ENCODE results near the gene SLC39A11. TPM values are rescaled to one million over a fixed set of nuclear protein-coding genes. Genes with fewer than 3 reads are reported as not detected.

The SLC39A11 gene
- total and polyA plus RNA-seq, 4 donors = 9.3 to 49.3 (median 24.7) TPM

DNA sequence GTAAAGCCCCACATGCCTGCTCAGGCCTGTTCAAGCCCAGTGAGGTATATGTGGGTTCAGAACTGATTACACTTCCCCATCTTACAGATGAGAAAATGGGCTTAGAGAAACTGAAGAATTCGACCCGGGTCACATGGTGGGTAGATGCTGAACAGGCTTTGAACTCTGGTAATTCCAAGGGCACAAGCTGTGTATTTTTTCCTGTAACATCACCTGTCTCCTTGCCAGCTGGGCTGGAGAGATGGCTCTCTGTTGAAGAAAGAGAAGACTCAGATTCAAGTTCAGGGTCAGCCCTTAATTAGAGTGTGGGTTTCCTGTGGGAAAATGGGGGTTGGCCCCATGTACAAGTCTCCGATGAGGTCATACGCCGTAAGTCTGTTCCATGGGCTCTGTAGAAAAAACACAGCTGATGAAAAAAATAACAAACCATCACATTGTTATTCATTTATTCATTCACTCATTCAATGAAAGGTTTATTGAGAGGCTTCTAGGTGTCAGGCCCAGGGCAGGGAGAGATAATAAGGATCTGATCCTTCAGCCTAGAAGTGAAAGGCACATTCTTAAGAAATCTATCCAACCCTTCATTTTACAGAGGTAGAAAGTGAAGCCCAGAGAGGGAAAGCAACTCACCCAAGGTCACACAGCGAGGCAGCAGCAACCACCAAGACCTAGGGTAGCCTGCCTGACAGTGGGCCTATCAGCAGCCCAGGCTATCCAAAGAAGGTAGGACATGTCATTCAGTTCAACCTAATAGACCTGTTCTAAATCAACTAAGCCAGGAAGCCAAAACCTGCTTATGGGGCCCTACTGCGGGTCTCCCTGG, 488.9 kb downstream of the SLC39A11 start:
- 83 to 85% methylated on average over 7 of the region's 7 CpGs for WGBS, 2 donors
- no peak for DNase-seq
- Histone ChIP-seq H3K9ac (ENCODE audit: insufficient read depth in 1 of 2, low read length in 2 of 2) (no peak overlapping the region), H3K36me3 (ENCODE audit: control insufficient read depth in 4 of 4, insufficient read depth in 4 of 4, low read length in 4 of 4) (no peaks in the 10 kb centered on the region), H3K27ac (ENCODE audit: low read depth in 1 of 2, low read length in 1 of 2) (peak overlapping the region in 1 of 2 donors; percentile 15), H3K27me3 (ENCODE audit: control insufficient read depth in 3 of 3, insufficient read depth in 3 of 3, low read length in 2 of 3) (no peaks in the 10 kb centered on the region), H3K9me3 (ENCODE audit: control insufficient read depth in 4 of 4, insufficient read depth in 3 of 4, low read length in 3 of 4) (peaks cover 0 to 8% (median 1%) of the 10 kb centered on the region in 4 donors), H3K4me3 (no peak overlapping the region), H3K4me1 (ENCODE audit: control insufficient read depth in 5 of 5, insufficient read depth in 5 of 5, low read length in 5 of 5) (peaks cover 0 to 3% (median 0%) of the 10 kb centered on the region in 5 donors)
- no peak for ATAC-seq (ENCODE audit: insufficient read depth, low FRiP score)
- TF ChIP-seq, protein P1, sequence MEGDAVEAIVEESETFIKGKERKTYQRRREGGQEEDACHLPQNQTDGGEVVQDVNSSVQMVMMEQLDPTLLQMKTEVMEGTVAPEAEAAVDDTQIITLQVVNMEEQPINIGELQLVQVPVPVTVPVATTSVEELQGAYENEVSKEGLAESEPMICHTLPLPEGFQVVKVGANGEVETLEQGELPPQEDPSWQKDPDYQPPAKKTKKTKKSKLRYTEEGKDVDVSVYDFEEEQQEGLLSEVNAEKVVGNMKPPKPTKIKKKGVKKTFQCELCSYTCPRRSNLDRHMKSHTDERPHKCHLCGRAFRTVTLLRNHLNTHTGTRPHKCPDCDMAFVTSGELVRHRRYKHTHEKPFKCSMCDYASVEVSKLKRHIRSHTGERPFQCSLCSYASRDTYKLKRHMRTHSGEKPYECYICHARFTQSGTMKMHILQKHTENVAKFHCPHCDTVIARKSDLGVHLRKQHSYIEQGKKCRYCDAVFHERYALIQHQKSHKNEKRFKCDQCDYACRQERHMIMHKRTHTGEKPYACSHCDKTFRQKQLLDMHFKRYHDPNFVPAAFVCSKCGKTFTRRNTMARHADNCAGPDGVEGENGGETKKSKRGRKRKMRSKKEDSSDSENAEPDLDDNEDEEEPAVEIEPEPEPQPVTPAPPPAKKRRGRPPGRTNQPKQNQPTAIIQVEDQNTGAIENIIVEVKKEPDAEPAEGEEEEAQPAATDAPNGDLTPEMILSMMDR (IDR thresholded peaks at IDR 0.05; ENCODE audit: control extremely low read depth, extremely low read depth) = no peak

DNA sequence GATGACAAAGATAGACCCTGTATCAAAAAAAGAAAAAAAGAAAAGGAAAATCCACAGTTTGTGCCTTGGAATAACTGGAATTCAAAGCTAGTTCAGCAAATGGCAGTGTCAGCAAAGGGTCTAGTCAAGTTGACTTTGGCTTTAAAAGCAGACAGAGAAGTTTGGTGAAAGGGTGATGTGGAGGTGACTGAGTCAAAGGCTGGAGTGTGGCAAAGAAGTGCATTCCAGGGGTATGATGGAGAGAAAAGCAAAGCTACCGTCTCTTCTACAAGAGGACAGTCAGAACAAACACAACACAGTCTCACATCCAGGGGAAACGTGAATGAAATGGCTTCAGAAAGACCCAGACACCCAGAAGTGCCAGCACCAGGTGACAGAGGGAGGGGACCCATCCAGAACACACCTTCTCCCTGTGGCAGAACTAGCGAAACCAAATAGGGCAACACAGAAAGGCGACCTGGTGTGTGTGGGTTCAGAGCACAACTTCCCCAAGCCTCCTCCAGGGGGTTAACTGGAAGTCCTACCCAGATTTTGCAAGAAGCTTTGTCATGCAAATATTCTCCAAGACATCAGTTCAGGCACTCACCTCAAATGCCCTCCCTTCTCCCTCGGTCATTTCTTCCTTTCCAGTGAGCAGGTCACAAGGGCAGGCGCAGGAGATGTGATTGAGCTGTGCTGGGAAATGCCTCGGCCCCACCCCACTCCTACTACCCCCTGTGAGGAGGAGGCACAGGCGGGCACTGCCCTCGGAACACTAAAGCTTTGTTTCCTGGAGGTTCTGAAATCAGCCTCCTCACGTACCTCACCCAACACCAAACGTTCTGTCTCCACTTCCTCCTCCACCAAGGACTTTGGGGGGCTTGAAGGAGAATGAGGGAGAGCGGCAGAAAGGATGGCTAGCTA, 489.7 kb downstream of the SLC39A11 start:
- peak; percentile 11 for ATAC-seq (ENCODE audit: insufficient read depth, low FRiP score)
- 32 to 33% methylated on average over 12 of the region's 12 CpGs for WGBS, 2 donors

DNA sequence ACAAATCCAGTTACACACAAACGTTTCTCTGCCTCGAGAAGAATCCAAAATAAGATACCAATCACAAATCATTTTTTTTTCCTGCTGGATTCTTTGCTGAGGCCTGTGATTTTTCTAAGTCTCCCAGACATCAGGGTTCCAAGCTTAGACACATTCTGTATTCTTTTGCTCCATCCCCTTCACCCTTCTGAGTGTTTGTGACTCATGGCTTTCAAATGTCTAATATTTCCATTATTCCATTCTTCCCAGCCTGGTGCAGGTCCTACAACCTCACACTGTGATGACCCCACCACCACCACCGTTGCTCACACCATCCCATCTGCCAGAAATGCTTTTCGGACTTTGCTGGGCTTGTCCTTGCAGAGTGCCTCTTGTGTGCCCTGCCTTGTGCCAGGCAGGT, 491.6 kb downstream of the SLC39A11 start:
- no peaks in the 10 kb centered on the region for H3K36me3 ChIP-seq (ENCODE audit: control insufficient read depth in 4 of 4, insufficient read depth in 4 of 4, low read length in 4 of 4)
- no peak overlapping the region for H3K27ac ChIP-seq (ENCODE audit: low read depth in 1 of 2, low read length in 1 of 2)
- ATAC-seq (ENCODE audit: insufficient read depth, low FRiP score) (no peak), DNase-seq (no peak)
- TF ChIP-seq, protein P1 (IDR thresholded peaks at IDR 0.05; ENCODE audit: control extremely low read depth, extremely low read depth) = no peak
- no peak overlapping the region for H3K4me3 ChIP-seq
- H3K4me1 ChIP-seq (ENCODE audit: control insufficient read depth in 5 of 5, insufficient read depth in 5 of 5, low read length in 5 of 5) = peaks cover 0 to 3% (median 0%) of the 10 kb centered on the region in 5 donors
- no peaks in the 10 kb centered on the region for H3K27me3 ChIP-seq (ENCODE audit: control insufficient read depth in 3 of 3, insufficient read depth in 3 of 3, low read length in 2 of 3)
- WGBS, 2 donors = 64 to 75% methylated on average over 4 of the region's 4 CpGs
- peaks cover 0 to 1% (median 0%) of the 10 kb centered on the region in 4 donors for H3K9me3 ChIP-seq (ENCODE audit: control insufficient read depth in 4 of 4, insufficient read depth in 3 of 4, low read length in 3 of 4)
- no peak overlapping the region for H3K9ac ChIP-seq (ENCODE audit: insufficient read depth in 1 of 2, low read length in 2 of 2)

More for the DNA sequence above, 489.7 kb downstream of the SLC39A11 start:
- H3K27me3 ChIP-seq (ENCODE audit: control insufficient read depth in 3 of 3, insufficient read depth in 3 of 3, low read length in 2 of 3) = no peaks in the 10 kb centered on the region
- no peak overlapping the region for H3K4me3 ChIP-seq
- no peak overlapping the region for H3K9ac ChIP-seq (ENCODE audit: insufficient read depth in 1 of 2, low read length in 2 of 2)
- TF ChIP-seq, protein P1 (IDR thresholded peaks at IDR 0.05; ENCODE audit: control extremely low read depth, extremely low read depth) = no peak
- H3K9me3 ChIP-seq (ENCODE audit: control insufficient read depth in 4 of 4, insufficient read depth in 3 of 4, low read length in 3 of 4) = peaks cover 0 to 4% (median 1%) of the 10 kb centered on the region in 4 donors
- peak in 1 of 3 donors; percentile 23 for DNase-seq
- H3K27ac ChIP-seq (ENCODE audit: low read depth in 1 of 2, low read length in 1 of 2) = peak overlapping the region in 1 of 2 donors; percentile 15
- H3K36me3 ChIP-seq (ENCODE audit: control insufficient read depth in 4 of 4, insufficient read depth in 4 of 4, low read length in 4 of 4) = no peaks in the 10 kb centered on the region
- peaks cover 0 to 3% (median 0%) of the 10 kb centered on the region in 5 donors for H3K4me1 ChIP-seq (ENCODE audit: control insufficient read depth in 5 of 5, insufficient read depth in 5 of 5, low read length in 5 of 5)

Measured in lung (tissue), 12 donors.